NCI-H146 treated with DMSO at 0.1 percent for 48 hours (cell line): Measurements from ENCODE around the gene C1orf74.
"Not testable (repeated sequence)": the region's sequence is repeated elsewhere in the genome, so short reads cannot be mapped to it uniquely, and the experiment has no call there.

Experiments used
- DNase-seq: peaks from one replicate; lab custom pipeline; 2025; ENCODE audit not compliant: unreplicated experiment; lab: John Stamatoyannopoulos, UW

Gene C1orf74

GRCh38 chr1:209805875-209806760 is 21.8 kb upstream of the C1orf74 start, which contains the start of gene IRF6:
Gene IRF6 (minus strand): TSS chr1:209806142. CDS start chr1:209801413, 4,729 bp downstream.
- peak; percentile 85 for DNase-seq

- no peak for DNase-seq
These were observed 21.0 kb upstream of the C1orf74 start for GRCh38 chr1:209805341-209805781.

GRCh38 chr1:209803568-209803967 is 19.2 kb upstream of the C1orf74 start:
- no peak for DNase-seq

GRCh38 chr1:209802780-209803152 is 18.4 kb upstream of the C1orf74 start:
- DNase-seq, result no peak

- DNase-seq, result no peak
These were observed 17.9 kb upstream of the C1orf74 start for GRCh38 chr1:209802117-209802779.

- DNase-seq, result no peak
These were observed 16.9 kb upstream of the C1orf74 start for GRCh38 chr1:209800984-209801834.

GRCh38 chr1:209797978-209798639 is 13.8 kb upstream of the C1orf74 start:
- no peak for DNase-seq

- DNase-seq, result not testable (repeated sequence)
These were observed 9.4 kb upstream of the C1orf74 start for GRCh38 chr1:209793711-209794110.

GRCh38 chr1:209791920-209792319 is 7.6 kb upstream of the C1orf74 start:
- DNase-seq, result no peak

GRCh38 chr1:209790286-209791193 is 6.2 kb upstream of the C1orf74 start:
- no peak for DNase-seq

- DNase-seq, result no peak
These were observed 4.9 kb upstream of the C1orf74 start for GRCh38 chr1:209789245-209789644.

GRCh38 chr1:209787551-209787950 is 3.2 kb upstream of the C1orf74 start:
- DNase-seq, result no peak

GRCh38 chr1:209786146-209786545 is 1.8 kb upstream of the C1orf74 start:
- no peak for DNase-seq

GRCh38 chr1:209785592-209785991 is 1.2 kb upstream of the C1orf74 start:
- no peak for DNase-seq

GRCh38 chr1:209783386-209783785 is 973 bp downstream of the C1orf74 start:
- no peak for DNase-seq

GRCh38 chr1:209780268-209780667 is 4.1 kb downstream of the C1orf74 start:
- DNase-seq, result no peak

- no peak for DNase-seq
These were observed 6.3 kb downstream of the C1orf74 start for GRCh38 chr1:209778102-209778501.

GRCh38 chr1:209777587-209777986 is 6.8 kb downstream of the C1orf74 start:
- no peak for DNase-seq

- no peak for DNase-seq
These were observed 8.7 kb downstream of the C1orf74 start for GRCh38 chr1:209775678-209776077.

GRCh38 chr1:209774592-209774991 is 9.8 kb downstream of the C1orf74 start:
- no peak for DNase-seq
